HG03045 (cell line): ENCODE measurements around the gene ATP10A.

Experiments used
- ATAC-seq: cut with Tn5 transposase; IDR thresholded peaks from one replicate; pipeline ENCODE4 v1.9.1; 2021; ENCODE audit warnings: mild to moderate bottlenecking, moderate library complexity; ENCODE audit not compliant: unreplicated experiment

Gene ATP10A

DNA sequence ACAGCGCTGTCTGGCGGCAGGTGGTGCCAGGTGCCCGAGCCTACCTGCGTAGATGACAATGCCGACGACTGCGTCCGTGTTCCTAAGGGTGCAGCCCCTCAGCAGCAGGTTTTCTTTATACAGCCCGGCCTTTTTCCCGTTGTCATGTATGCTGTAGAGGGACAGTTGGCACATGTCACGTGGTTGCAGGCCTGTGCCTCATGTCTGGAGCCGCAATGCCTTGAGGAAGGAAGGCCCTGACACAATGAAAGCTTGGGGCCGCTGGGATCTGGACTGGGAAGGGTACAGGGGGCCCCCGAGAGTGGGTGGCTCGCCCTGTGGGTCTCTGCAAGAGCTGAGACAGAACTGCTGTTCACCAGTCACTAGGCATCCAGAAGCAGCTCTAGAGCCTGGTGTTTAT, 136.0 kb downstream of the ATP10A start:
- no peak for ATAC-seq

GRCh38 chr15:25725758-25726157, 137.4 kb downstream of the ATP10A start:
- no peak for ATAC-seq

DNA sequence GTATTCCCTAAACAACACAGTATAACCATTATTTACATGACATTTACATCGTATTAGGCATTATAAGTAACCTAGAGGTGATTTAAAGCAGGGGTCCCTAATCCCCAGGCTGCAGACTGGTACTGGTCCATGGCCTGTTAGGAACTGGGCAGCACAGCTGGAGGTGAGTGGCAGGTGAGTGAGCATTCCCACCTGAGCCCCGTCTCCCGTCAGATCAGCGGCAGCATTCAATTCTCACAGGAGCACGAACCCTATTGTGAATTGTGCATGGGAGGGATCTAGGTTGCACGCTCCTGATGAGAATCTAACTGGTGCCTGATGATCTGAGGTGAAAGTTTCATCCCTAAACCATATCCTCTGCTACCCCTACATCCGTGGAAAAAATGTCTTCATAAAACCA, 138.2 kb downstream of the ATP10A start:
- no peak for ATAC-seq

- ATAC-seq, result no peak
Observed at GRCh38 chr15:25721605-25721955, 141.5 kb downstream of the ATP10A start.

- no peak for ATAC-seq
Observed at GRCh38 chr15:25719101-25719985, 143.8 kb downstream of the ATP10A start.

GRCh38 chr15:25718597-25718996, 144.5 kb downstream of the ATP10A start:
- ATAC-seq, result no peak

GRCh38 chr15:25718169-25718536, 145.0 kb downstream of the ATP10A start:
- ATAC-seq, result no peak

- ATAC-seq, result no peak
Observed at GRCh38 chr15:25717457-25718168, 145.5 kb downstream of the ATP10A start.

DNA sequence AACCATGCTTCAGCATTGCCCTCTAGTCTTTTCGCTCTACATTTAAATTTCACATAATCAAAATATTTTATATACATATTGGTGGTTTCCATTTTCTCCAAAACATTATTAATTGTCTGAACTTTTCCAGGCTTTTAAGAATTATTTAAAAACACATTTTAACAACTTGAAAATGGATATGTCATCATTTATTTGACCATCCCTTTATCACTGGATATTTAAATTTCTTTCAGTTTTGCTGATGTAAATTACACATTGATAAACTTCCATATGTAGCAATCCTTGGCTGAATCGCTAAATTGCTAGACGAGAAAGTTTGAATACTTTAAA, 146.0 kb downstream of the ATP10A start:
- ATAC-seq, result no peak

- no peak for ATAC-seq
Observed at GRCh38 chr15:25716414-25717126, 146.6 kb downstream of the ATP10A start.

- no peak for ATAC-seq
Observed at GRCh38 chr15:25715536-25716413, 147.4 kb downstream of the ATP10A start.

- ATAC-seq, result no peak
Observed at GRCh38 chr15:25714538-25714840, 148.6 kb downstream of the ATP10A start.

DNA sequence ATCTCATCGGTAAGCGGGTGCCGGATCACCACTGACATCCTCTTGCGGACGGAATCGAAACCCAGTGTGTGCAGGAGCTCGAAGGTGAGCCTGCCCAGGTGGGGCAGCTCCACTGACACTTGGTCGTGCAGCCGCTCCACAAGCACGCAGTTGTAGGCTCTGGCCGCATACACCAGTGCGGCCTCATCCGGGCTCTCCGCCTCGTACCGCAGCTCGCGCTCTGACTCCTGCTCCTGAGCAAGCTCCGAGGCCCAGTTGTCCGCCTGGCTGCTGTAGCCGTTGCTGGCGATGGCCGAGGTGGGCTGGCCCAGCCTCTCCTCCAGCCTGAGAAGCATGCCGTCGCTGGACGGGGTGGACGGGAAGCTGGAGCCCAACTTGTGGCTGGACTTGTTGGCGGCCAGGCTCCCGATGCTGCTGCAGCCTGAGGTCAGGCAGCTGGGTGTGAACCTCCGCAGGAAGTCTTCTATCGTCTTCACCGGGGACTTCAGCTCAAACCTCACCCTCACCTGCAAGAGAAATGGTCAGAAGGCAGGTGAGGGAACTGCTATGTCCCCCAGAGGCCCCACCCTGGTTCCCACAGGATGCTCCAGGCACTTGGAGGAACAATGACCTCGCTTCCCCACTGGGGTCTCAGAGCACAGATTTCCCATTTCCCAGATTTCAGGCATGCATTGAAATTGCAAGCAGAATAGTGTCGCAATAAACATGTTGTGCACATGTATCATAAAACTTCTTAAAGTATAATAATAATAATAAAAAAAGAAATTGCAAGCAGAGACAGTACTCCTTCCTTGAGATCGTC, 149.2 kb downstream of the ATP10A start:
- no peak for ATAC-seq

- no peak for ATAC-seq
Observed at GRCh38 chr15:25712961-25713355, 150.2 kb downstream of the ATP10A start.

DNA sequence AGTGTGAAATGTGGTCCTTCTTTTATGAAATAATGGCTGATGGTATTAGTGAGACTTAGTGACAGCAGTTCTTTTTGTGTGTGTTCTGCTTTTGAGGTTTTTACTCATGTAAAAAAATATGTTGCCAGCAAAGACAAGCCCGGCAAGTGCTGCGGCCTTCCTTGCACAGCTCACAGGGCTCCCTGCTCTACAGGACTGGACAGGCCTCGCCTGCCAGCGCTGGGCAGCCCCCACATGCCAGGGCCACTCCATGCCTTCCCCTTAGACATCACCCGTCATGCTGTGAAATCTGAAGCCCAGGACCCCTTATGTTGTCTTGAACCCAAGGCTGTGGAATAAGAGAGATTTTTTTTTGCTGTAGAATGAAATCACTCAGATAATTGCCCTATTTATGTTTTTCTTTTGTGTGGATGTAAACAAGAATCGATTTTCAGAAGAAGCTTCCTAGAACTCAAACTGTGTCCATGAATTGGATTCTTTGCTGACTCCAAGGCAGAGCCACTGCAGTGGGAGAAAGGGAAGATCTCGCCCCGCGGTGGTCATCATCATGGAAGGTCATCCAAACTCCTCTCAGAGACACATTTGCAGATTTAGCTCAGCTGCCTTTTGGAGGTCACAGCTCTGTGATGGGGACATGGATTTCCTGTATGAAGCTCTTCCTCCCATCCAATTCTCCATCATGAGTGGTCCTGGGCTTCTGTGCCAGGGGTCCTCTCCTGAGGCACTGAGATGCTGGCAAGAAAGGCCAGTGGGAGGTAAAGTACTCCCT, 150.8 kb downstream of the ATP10A start:
- ATAC-seq, result no peak

GRCh38 chr15:25711691-25712090, 151.4 kb downstream of the ATP10A start:
- ATAC-seq, result no peak

- no peak for ATAC-seq
Observed at GRCh38 chr15:25711164-25711563, 152.0 kb downstream of the ATP10A start.

GRCh38 chr15:25710184-25710583, 152.9 kb downstream of the ATP10A start:
- no peak for ATAC-seq

- ATAC-seq, result no peak
Observed at GRCh38 chr15:25709437-25710159, 153.5 kb downstream of the ATP10A start.
